Choroid plexus epithelial cell (primary cell): ENCODE measurements around the gene BTN1A1.
"Not testable (repeated sequence)": the region's sequence is repeated elsewhere in the genome, so short reads cannot be mapped to it uniquely, and the experiment has no call there.

Experiments
- DNase-seq: peaks from one replicate; pipeline ENCODE4 v3.0.0-alpha.2; 2010; ENCODE audit warnings: low read depth
- H3K4me3 ChIP-seq: 2 replicates; pipeline ENCODE4 v1.5.1; 2011; ENCODE audit warnings: low read depth, mild to moderate bottlenecking, control low read depth, low read length, moderate library complexity
- CTCF ChIP-seq: conservative IDR thresholded peaks from 2 replicates; pipeline ENCODE4 v1.5.1; 2011; ENCODE audit warnings: low read depth, mild to moderate bottlenecking, control low read depth, inconsistent platforms, low read length, moderate library complexity

BTN1A1 gene

GRCh38 chr6:26495281-26495680 is 4.8 kb upstream of the BTN1A1 start:
- no peak for DNase-seq
- H3K4me3 ChIP-seq, result no peak overlapping the region
- no peak for TF ChIP-seq CTCF

GRCh38 chr6:26497610-26498009 is 2.5 kb upstream of the BTN1A1 start:
- H3K4me3 ChIP-seq, result no peak overlapping the region
- no peak for DNase-seq
- TF ChIP-seq CTCF, result no peak

- H3K4me3 ChIP-seq, result peak overlapping the region; percentile 38
- DNase-seq, result peak; percentile 8
- TF ChIP-seq CTCF, result no peak
Observed at GRCh38 chr6:26501482-26501986, 1.4 kb downstream of the BTN1A1 start.

- H3K4me3 ChIP-seq, result no peak overlapping the region
- no peak for DNase-seq
Observed at GRCh38 chr6:26502165-26502564, 2.1 kb downstream of the BTN1A1 start.

GRCh38 chr6:26502626-26503025 is 2.5 kb downstream of the BTN1A1 start:
- H3K4me3 ChIP-seq, result no peak overlapping the region
- DNase-seq, result no peak
- no peak for TF ChIP-seq CTCF

More at GRCh38 chr6:26502165-26502564, 2.1 kb downstream of the BTN1A1 start:
- TF ChIP-seq CTCF, result no peak

- DNase-seq, result no peak
- no peak for TF ChIP-seq CTCF
- no peak overlapping the region for H3K4me3 ChIP-seq
Observed at GRCh38 chr6:26507658-26508057, 7.6 kb downstream of the BTN1A1 start.

GRCh38 chr6:26511033-26511432 is 10.9 kb downstream of the BTN1A1 start:
- DNase-seq, H3K4me3 ChIP-seq: not testable (repeated sequence)
